GM18505 (cell line): ENCODE measurements around the gene UCKL1.
"Not testable (repeated sequence)": the region's sequence is repeated elsewhere in the genome, so short reads cannot be mapped to it uniquely, and the experiment has no call there.

ENCODE experiments used
- ATAC-seq: cut with Tn5 transposase; IDR thresholded peaks from one replicate; pipeline ENCODE4 v1.9.1; 2021; ENCODE audit not compliant: unreplicated experiment
- POLR2A ChIP-seq: IDR thresholded peaks from 4 replicates; pipeline ENCODE4 v1.6.1; 2011; ENCODE audit warnings: borderline replicate concordance; ENCODE audit not compliant: insufficient read depth, insufficient read length; ENCODE audit errors: extremely low read depth

The UCKL1 gene

GRCh38 chr20:63977739-63978276 is 21.6 kb upstream of the UCKL1 start:
- ATAC-seq: no peak

GRCh38 chr20:63976980-63977738 is 20.9 kb upstream of the UCKL1 start:
- TF ChIP-seq POLR2A: no peak
- no peak for ATAC-seq

More at GRCh38 chr20:63977739-63978276, 21.6 kb upstream of the UCKL1 start:
- peak; percentile 40 for TF ChIP-seq POLR2A

DNA sequence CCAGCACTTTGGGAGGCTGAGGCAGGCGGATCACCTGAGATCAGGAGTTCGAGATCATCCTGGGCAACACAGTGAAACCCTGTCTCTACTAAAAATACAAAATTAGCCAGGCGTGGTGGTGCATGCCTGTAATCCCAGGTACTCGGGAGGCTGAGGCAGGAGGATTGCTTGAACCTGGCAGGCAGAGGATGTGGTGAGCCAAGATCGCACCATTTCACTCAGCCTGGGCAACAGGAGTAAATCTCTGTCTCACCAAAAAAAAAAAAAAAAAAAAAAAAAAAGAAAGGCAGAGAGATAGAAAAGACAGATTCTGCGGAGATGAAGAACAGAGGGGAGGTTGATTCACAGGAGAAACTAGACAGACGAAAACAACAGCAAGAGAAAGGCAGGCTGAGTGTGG is 20.3 kb upstream of the UCKL1 start:
- ATAC-seq: not testable (repeated sequence)

- no peak for ATAC-seq
- TF ChIP-seq POLR2A: no peak
Measured at GRCh38 chr20:63974402-63975200, 18.4 kb upstream of the UCKL1 start.

DNA sequence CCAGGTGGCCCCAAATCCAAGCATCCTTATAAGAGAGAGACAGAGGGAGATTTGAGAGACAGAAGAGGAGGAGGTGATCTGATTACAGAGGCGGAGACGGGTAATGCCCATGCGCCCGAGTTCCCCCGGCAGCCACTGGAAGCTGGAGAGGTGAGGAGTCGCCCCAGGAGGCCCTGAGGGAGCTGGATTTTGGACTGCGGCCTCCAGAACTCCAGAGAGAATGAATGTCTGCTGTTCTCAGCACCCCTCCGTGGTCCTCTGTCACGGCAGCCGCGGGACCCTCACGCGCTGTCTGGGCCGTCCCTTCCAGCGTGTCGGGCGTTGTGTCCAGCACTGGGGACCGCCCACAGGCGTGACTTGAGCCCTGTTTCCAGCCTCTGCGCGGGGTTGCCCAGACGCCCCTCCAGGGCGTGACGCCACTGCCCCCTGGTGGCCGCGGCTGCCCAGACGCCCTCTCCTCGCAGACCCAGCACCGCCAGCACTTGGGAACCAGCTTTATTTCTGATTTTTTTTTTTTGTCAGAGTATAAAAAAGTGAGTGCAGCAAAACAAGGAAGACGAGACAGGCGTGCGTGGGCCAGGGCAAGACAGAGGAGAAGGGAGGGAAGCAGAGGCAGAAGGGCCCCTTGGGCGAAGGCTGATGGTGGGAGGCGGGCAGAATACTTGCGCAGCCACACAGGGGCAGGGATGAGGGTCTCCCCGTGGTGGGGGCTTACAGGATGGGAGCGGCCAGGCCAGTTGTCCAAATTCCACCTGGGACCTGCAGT is 17.6 kb upstream of the UCKL1 start:
- ATAC-seq: peak; percentile 37
- TF ChIP-seq POLR2A: no peak

DNA sequence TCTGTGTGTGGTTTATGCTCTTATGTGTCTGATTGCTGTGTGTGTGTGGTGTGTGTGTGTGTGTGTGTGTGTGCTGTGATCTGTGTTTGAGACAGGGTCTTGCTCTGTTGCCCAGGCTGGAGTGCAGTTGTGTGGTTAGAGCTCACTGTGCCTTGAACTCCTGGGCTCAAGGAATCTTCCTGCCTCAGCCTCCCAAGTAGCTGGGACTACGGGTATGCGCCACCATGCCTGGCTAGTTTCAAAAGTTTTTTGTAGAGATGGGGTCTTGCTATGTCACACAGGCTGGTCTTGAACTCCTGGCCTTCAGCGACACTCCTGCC is 16.9 kb upstream of the UCKL1 start:
- no peak for TF ChIP-seq POLR2A
- no peak for ATAC-seq

DNA sequence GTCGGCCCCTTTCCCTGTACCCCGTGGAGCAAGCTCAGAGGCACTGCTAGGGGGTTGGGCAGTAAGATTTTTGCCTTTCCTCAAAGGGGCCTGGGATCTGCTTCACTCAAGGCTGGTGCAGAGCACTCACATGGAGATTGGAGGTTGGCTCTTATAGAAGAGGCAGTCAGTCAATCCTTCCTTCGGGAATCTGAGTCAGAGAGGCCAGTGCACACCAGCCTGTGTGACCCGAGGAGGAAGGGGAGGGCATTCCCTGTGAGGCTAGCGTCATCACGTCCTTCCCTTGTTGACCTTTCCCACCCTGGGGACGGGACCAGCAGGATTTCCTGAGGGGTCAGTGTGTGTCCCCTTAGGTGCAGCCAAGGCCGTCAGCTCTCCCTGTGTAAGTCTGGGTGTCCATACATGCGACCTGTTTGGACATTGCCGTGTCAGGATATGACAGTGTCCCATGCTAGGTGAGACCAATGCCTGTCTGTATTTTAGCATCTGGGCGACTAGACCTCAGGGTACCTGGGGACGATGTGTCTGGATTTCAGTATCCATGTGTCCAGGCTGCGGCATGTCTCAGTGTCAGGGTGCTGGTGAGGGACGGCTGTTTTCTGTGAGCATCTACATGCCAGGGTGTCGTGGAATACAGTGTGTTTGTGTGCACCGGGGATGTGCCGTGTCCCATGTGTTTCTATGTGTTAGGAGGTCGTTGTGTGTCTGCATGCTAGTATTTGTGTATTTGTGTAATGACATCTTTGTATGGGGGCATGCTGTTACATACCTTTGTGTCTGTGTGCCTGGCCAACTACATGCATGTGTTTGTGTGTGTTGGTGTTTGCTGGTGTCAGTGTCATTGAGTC is 16.3 kb upstream of the UCKL1 start:
- ATAC-seq: no peak
- peak; percentile 12 for TF ChIP-seq POLR2A

- not testable (repeated sequence) for ATAC-seq
Measured at GRCh38 chr20:63971960-63972311, 15.7 kb upstream of the UCKL1 start.

DNA sequence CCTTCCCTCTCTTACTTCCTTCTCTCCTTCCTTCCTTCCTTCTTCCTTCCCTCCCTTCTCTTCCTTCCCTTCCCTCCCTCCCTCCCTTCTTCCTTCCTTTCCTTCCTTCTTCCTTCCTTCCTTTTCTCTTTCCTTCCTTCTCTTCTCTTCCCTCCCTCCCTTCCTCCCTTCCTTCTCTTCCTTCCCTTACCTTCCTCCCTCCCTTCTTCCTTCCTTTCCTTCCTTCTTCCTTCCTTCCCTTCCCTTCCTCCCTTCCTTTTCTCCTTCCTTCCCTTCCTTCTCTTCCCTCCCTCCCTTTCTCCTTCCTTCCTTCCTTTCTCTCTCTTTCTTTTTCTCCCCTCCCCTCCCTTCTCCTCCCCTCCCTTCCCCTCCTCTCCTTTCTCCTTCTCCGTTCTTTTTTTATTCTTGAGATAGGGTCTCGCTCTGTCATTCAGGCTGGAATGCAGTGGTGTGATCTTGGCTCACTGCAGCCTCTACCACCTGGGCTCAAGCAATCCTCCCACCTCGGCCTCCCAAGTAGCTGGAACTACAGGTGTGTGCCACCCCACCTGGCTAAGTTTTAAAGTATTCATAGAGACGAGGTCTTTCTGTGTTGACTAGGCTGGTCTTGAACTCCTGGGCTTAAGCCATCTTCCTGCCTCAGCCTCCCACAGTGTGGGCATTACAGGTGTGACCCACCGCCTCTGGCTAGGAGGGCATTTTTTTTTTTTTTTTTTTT is 14.7 kb upstream of the UCKL1 start:
- no peak for TF ChIP-seq POLR2A
- no peak for ATAC-seq

GRCh38 chr20:63969838-63970713 is 13.9 kb upstream of the UCKL1 start, which contains the start of gene ZNF512B:
TSS of gene ZNF512B (minus strand) at chr20:63969930. CDS start at chr20:63967950, 1,980 bp downstream.
- no peak for TF ChIP-seq POLR2A
- ATAC-seq: no peak
